Stomach (tissue), 9 donors: Measurements from ENCODE around the gene SSBP3. TPM values are rescaled to one million over a fixed set of nuclear protein-coding genes. Genes with fewer than 3 reads are reported as not detected.
A peak's percentile ranks its signal among the peaks of the same experiment; 100 is the strongest.

Experiments
- DNase-seq, 2 donors: peaks; one replicate each; pipeline versions ENCODE4 v3.0.0 to v3.0.0-alpha.2; 2013 to 2019
- H3K27ac ChIP-seq, 5 donors: fragments of 200-600 bp in 4 of 5; sonication (generic) in 4 of 5; one replicate each; pipeline ENCODE4 v1.5.1; 2013 to 2019; ENCODE audit warnings: mild to moderate bottlenecking in 1 of 5, moderate library complexity in 1 of 5
- H3K27me3 ChIP-seq, 3 donors: fragments of 200-600 bp; sonication (generic); one replicate each; pipeline ENCODE4 v1.5.1; 2017 to 2019; ENCODE audit warnings: mixed run types in 1 of 3
- H3K36me3 ChIP-seq, 4 donors: fragments of 200-600 bp; sonication (generic); 1 replicate in 3 of 4; 2 replicates in 1 of 4; pipeline ENCODE4 v1.5.1; 2016 to 2019
- H3K4me1 ChIP-seq, 4 donors: fragments of 200-600 bp; sonication (generic); one replicate each; pipeline ENCODE4 v1.5.1; 2016 to 2019
- H3K4me3 ChIP-seq, 4 donors: fragments of 200-600 bp; sonication (generic) in 3 of 4; one replicate each; pipeline ENCODE4 v1.5.1; 2016 to 2019; ENCODE audit warnings: mild to moderate bottlenecking in 1 of 4
- H3K9me3 ChIP-seq, 4 donors: fragments of 200-600 bp; sonication (generic); one replicate each; pipeline ENCODE4 v1.5.1; 2016 to 2019
- EP300 ChIP-seq: sonication (generic); formaldehyde crosslinking; IDR thresholded peaks from one replicate; pipeline ENCODE4 v1.6.1; 2017; ENCODE audit warnings: antibody characterized with exemption
- POLR2A ChIP-seq, 4 donors: fragments of 450-650 bp; IDR thresholded peaks; one replicate each; pipeline ENCODE4 v1.6.1; 2016; ENCODE audit warnings: antibody characterized with exemption in 4 of 4, control low read depth in 2 of 4, mild to moderate bottlenecking in 1 of 4, moderate library complexity in 1 of 4
- POLR2AphosphoS5 ChIP-seq, 3 donors: sonication (generic); formaldehyde crosslinking; IDR thresholded peaks; one replicate each; pipeline ENCODE4 v1.6.1; 2016; ENCODE audit warnings: antibody characterized with exemption in 3 of 3
- WGBS, 5 donors: extraction: QIAGEN DNeasy Blood & Tissue Kit in 3 of 5; methylation state at CpG; one replicate each; pipeline versions ENCODE4 v1.1.5 to v1.1.7; 2013 to 2018; 5-methylcytosine and 5-hydroxymethylcytosine counted together
- intact Hi-C: fragments of 100-400 bp; cut with DNase I; formaldehyde crosslinking; loops from one replicate; pipeline ENCODE4 v1.15.1; 2023; ENCODE audit warnings: low total_unique reads
- polyA plus RNA-seq, 3 donors: library from polyadenylated mRNA; stranded (reverse); fragments of 200-250 nt; gene quantifications; one replicate each; pipeline ENCODE4 v1.2.3, GENCODE V29; 2013
- total RNA-seq, 5 donors: library from RNA; depleted of rRNA; stranded (reverse); fragments of >200 nt; gene quantifications; one replicate each; pipeline versions ENCODE4 v1.1.0 to v1.2.3, GENCODE V29; 2014 to 2016
- TF ChIP-seq, protein P1 (sequence below), 7 experiments: fragments of 450-650 bp in 4 of 7; fragments of 200-600 bp in 3 of 7; sonication (generic) in 3 of 7; IDR thresholded peaks; one replicate each; pipeline ENCODE4 v1.5.1; 2016 to 2019; ENCODE audit warnings: antibody characterized with exemption in 7 of 7, control low read depth in 2 of 7, mild to moderate bottlenecking in 1 of 7
- donor health status: healthy with polysubstance abuse.
- donor health status: Bipolar disorder and iron deficiency.
- donor health status: healthy.

Gene SSBP3
- total and polyA plus RNA-seq, 8 donors: 4.3 to 100 (median 38.1) TPM

GRCh38 chr1:54291276-54292001, 114.8 kb downstream of the SSBP3 start:
- peaks cover 80 to 98% (median 95%) of the 10 kb centered on the region in 4 donors for H3K4me1 ChIP-seq
- no peaks in the 10 kb centered on the region for H3K9me3 ChIP-seq
- no peak overlapping the region for H3K4me3 ChIP-seq
- H3K36me3 ChIP-seq: no peaks in the 10 kb centered on the region
- no peaks in the 10 kb centered on the region for H3K27me3 ChIP-seq
- H3K27ac ChIP-seq: peak overlapping the region; percentile 26 to 87 (median 81)
- no peak for DNase-seq
- TF ChIP-seq POLR2A (IDR thresholded peaks at IDR 0.05) (no peak), EP300 (no peak), POLR2AphosphoS5 (IDR thresholded peaks at IDR 0.05) (no peak)
- TF ChIP-seq, protein P1, sequence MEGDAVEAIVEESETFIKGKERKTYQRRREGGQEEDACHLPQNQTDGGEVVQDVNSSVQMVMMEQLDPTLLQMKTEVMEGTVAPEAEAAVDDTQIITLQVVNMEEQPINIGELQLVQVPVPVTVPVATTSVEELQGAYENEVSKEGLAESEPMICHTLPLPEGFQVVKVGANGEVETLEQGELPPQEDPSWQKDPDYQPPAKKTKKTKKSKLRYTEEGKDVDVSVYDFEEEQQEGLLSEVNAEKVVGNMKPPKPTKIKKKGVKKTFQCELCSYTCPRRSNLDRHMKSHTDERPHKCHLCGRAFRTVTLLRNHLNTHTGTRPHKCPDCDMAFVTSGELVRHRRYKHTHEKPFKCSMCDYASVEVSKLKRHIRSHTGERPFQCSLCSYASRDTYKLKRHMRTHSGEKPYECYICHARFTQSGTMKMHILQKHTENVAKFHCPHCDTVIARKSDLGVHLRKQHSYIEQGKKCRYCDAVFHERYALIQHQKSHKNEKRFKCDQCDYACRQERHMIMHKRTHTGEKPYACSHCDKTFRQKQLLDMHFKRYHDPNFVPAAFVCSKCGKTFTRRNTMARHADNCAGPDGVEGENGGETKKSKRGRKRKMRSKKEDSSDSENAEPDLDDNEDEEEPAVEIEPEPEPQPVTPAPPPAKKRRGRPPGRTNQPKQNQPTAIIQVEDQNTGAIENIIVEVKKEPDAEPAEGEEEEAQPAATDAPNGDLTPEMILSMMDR (IDR thresholded peaks at IDR 0.05): no peak
- intact Hi-C loops: no loop called here
- WGBS, 5 donors: 50 to 68% (median 66%) methylated on average over 20 of the region's 20 CpGs

GRCh38 chr1:54290506-54291184, 115.5 kb downstream of the SSBP3 start:
- peak; percentile 61 to 70 for DNase-seq
- peak overlapping the region; percentile 1 to 87 (median 81) for H3K27ac ChIP-seq
- TF ChIP-seq EP300: no peak
- TF ChIP-seq, protein P1 (IDR thresholded peaks at IDR 0.05): no peak
- no peak for TF ChIP-seq POLR2A (IDR thresholded peaks at IDR 0.05)
- TF ChIP-seq POLR2AphosphoS5 (IDR thresholded peaks at IDR 0.05): peak in 2 of 3 donors; percentile 10 to 85

DNA sequence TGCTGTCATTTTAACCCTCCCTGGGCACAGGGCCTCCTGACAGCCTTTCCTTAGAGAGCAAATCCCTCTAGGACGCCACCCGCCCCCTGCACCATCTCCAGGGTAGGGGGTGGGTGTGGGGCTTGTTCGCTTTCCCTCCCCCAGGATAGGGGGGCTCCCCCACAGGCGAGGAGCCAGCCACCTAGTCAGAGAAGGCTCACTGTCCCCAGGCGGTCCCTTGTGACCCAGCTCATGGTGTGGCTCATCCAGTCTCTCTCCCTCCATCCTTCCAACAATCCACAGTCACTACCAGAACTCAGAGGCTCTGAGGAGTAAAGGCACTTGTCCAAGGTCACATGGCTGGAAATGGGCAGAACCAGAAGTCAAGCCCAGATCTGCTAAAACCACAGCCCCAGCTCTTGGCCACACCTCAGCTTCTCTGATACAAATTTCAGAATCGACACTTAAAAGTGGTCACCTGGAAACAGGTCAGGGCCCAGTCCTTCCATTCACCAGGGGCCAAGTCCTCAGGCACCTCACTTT, 116.4 kb downstream of the SSBP3 start:
- intact Hi-C loops: no loop called here
- Histone ChIP-seq H3K27ac (peak overlapping the region; percentile 5 to 87 (median 81)), H3K4me3 (no peak overlapping the region), H3K27me3 (no peaks in the 10 kb centered on the region), H3K36me3 (no peaks in the 10 kb centered on the region), H3K4me1 (peaks cover 75 to 98% (median 92%) of the 10 kb centered on the region in 4 donors), H3K9me3 (no peaks in the 10 kb centered on the region)
- no peak for DNase-seq
- TF ChIP-seq POLR2AphosphoS5 (IDR thresholded peaks at IDR 0.05) (no peak), EP300 (no peak), POLR2A (IDR thresholded peaks at IDR 0.05) (no peak)
- TF ChIP-seq, protein P1 (IDR thresholded peaks at IDR 0.05): no peak
- WGBS, 5 donors: 62 to 88% (median 76%) methylated on average over 5 to 6 of the region's 6 CpGs

More at GRCh38 chr1:54290506-54291184, 115.5 kb downstream of the SSBP3 start:
- Histone ChIP-seq H3K4me3 (no peak overlapping the region), H3K27me3 (no peaks in the 10 kb centered on the region), H3K9me3 (no peaks in the 10 kb centered on the region), H3K36me3 (no peaks in the 10 kb centered on the region), H3K4me1 (peaks cover 81 to 98% (median 95%) of the 10 kb centered on the region in 4 donors)
- 20 to 37% (median 26%) methylated on average over 12 of the region's 12 CpGs for WGBS, 5 donors
- intact Hi-C loops: no loop called here

GRCh38 chr1:54287801-54288211, 118.4 kb downstream of the SSBP3 start:
- Histone ChIP-seq H3K9me3 (no peaks in the 10 kb centered on the region), H3K27me3 (no peaks in the 10 kb centered on the region), H3K4me1 (peaks cover 62 to 98% (median 85%) of the 10 kb centered on the region in 4 donors), H3K27ac (peak overlapping the region; percentile 64 to 87 (median 81)), H3K36me3 (no peaks in the 10 kb centered on the region), H3K4me3 (no peak overlapping the region)
- intact Hi-C loops: no loop called here
- 70 to 73% (median 71%) methylated on average over 9 of the region's 9 CpGs for WGBS, 5 donors
- DNase-seq: peak in 1 of 2 donors; percentile 43
- no peak for TF ChIP-seq EP300
- TF ChIP-seq, protein P1 (IDR thresholded peaks at IDR 0.05): no peak
- no peak for TF ChIP-seq POLR2AphosphoS5 (IDR thresholded peaks at IDR 0.05)
